Neural crest cell (in vitro differentiated cells): Measurements from ENCODE around the gene KDM6A. TPM values are rescaled to one million over a fixed set of nuclear protein-coding genes. Genes with fewer than 3 reads are reported as not detected.

Experiments
- DNase-seq: peaks from one replicate; pipeline ENCODE4 v3.0.0; 2021; ENCODE audit warnings: low read depth, mixed read lengths, low spot score
- H3K27ac Mint-ChIP-seq: one replicate; pipeline ENCODE4 v1.8.0; 2021; ENCODE audit warnings: mild to moderate bottlenecking, mixed read lengths; ENCODE audit not compliant: unreplicated experiment
- H3K27me3 Mint-ChIP-seq: 2 replicates; pipeline ENCODE4 v1.8.0; 2021; ENCODE audit warnings: low read depth, mild to moderate bottlenecking, mixed read lengths
- H3K36me3 Mint-ChIP-seq: 2 replicates; pipeline ENCODE4 v1.8.0; 2021; ENCODE audit warnings: low read depth, mild to moderate bottlenecking, mixed read lengths
- H3K4me1 Mint-ChIP-seq: 2 replicates; pipeline ENCODE4 v1.8.0; 2021; ENCODE audit warnings: mixed read lengths
- H3K4me3 Mint-ChIP-seq: one replicate; pipeline ENCODE4 v1.8.0; 2021; ENCODE audit warnings: mild to moderate bottlenecking, mixed read lengths
- H3K9me3 Mint-ChIP-seq: 2 replicates; pipeline ENCODE4 v1.8.0; 2021; ENCODE audit warnings: mixed read lengths
- total RNA-seq: library from RNA; stranded (reverse); gene quantifications from 2 replicates; pipeline ENCODE4 v1.2.1, GENCODE V29; 2021
- TF ChIP-seq, protein P1 (sequence below): fragments of 200-600 bp; sonication (generic); conservative IDR thresholded peaks from 2 replicates; pipeline ENCODE4 v1.5.0; 2021; ENCODE audit warnings: antibody characterized with exemption, mild to moderate bottlenecking

Gene KDM6A
- total RNA-seq, 1 donor from 2014 or later: 21.4 TPM

DNA sequence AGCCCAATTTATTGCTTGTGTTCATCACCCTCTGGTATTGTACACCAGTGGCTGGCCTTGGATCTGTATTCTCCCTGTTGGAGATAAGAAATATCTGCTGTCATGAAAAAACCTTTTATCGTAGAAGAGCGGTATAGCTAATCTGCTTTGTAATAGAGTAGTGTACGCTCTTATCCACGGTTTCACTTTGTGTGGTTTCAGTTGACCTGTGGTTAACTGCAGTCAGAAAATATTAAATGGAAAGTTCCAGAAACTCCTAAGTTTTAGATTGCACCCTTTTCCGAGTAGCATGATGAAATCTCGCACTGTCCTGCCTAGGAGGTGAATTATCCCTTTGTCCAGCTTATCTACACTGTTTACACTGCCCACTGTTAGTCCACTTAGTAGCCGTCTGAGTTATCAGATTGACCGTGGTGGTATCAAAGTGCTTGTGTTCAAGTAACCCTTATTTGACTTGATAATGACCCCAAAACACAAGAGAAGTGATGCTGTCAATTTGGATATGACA, 42.4 kb downstream of the KDM6A start:
- Mint-ChIP-seq H3K27me3 (no peaks in the 10 kb centered on the region), H3K9me3 (peaks cover 8% of the 10 kb centered on the region)

DNA sequence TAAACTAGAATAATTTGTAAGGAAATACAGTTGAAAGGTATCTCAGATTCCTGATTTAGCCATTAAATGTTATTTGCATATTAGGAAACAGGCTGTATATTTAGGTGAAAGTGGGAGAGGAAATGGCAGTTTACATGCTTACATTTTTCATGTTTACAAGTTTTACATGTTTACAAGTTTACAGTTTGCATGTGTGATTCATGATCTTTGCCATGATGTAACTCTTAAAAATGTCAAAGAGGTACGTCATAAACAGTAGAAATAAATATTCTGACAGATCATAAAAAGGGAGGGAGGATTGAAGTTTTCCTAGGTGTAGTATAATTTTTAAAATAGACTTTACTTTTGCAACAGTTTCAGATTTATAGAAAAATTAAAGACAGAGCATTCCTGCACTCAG, 45.7 kb downstream of the KDM6A start:
- TF ChIP-seq, protein P1, sequence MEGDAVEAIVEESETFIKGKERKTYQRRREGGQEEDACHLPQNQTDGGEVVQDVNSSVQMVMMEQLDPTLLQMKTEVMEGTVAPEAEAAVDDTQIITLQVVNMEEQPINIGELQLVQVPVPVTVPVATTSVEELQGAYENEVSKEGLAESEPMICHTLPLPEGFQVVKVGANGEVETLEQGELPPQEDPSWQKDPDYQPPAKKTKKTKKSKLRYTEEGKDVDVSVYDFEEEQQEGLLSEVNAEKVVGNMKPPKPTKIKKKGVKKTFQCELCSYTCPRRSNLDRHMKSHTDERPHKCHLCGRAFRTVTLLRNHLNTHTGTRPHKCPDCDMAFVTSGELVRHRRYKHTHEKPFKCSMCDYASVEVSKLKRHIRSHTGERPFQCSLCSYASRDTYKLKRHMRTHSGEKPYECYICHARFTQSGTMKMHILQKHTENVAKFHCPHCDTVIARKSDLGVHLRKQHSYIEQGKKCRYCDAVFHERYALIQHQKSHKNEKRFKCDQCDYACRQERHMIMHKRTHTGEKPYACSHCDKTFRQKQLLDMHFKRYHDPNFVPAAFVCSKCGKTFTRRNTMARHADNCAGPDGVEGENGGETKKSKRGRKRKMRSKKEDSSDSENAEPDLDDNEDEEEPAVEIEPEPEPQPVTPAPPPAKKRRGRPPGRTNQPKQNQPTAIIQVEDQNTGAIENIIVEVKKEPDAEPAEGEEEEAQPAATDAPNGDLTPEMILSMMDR: no peak
- H3K9me3 Mint-ChIP-seq: peaks cover 10% of the 10 kb centered on the region
- peaks cover 3% of the 10 kb centered on the region for H3K4me1 Mint-ChIP-seq
- H3K27me3 Mint-ChIP-seq: no peaks in the 10 kb centered on the region
- no peak overlapping the region for H3K4me3 Mint-ChIP-seq
- H3K27ac Mint-ChIP-seq: no peak overlapping the region
- no peak for DNase-seq
- H3K36me3 Mint-ChIP-seq: peaks cover 5% of the 10 kb centered on the region

More for the DNA sequence above, 42.4 kb downstream of the KDM6A start:
- no peak for DNase-seq
- no peak overlapping the region for H3K27ac Mint-ChIP-seq
- H3K4me1 Mint-ChIP-seq: peaks cover 3% of the 10 kb centered on the region
- TF ChIP-seq, protein P1: no peak
- H3K4me3 Mint-ChIP-seq: no peak overlapping the region
- peaks cover 8% of the 10 kb centered on the region for H3K36me3 Mint-ChIP-seq

DNA sequence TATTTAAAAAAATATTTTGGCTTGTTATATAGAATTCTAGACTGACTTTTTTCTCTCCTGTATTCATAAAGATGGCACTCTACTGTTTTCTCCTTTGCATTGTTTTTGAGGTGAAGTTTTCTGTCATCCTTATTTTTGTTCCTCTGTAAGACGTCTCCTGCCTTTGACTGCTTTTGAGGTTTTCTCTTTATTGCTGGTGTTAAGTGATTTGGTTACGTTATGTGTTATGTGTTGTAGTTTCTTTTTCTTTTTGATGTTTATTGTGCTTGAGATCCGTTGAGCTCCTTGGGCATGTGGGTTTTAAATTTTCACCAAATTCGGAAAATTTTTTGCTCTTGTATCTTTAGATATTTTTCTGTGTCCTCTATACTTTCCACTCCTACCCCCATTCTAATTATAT, 50.0 kb downstream of the KDM6A start:
- Mint-ChIP-seq H3K27me3 (no peaks in the 10 kb centered on the region), H3K9me3 (peaks cover 8% of the 10 kb centered on the region)
- no peak for DNase-seq

DNA sequence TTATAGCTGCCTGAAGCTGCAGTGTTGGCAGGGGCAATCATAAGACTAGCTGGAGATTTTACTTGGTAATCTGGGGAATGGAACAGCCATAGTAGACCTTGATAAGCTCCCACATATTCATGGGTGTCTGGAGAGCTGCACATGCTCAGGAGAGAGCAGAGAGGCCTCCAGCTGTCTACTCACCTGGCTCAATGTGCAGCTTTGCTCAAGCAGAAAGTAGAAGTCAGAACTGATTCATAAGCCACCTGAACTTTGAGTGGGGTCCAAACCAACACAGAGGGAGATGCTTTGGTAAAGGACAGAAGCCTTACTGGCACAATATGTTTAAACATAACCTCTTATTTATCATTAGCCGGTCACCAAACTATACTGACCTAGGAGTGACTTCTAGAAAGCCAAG, 54.4 kb downstream of the KDM6A start:
- TF ChIP-seq, protein P1: no peak
- no peak for DNase-seq
- H3K4me1 Mint-ChIP-seq: peaks cover 5% of the 10 kb centered on the region
- no peak overlapping the region for H3K4me3 Mint-ChIP-seq
- peaks cover 11% of the 10 kb centered on the region for H3K36me3 Mint-ChIP-seq
- H3K27me3 Mint-ChIP-seq: no peaks in the 10 kb centered on the region
- peaks cover 6% of the 10 kb centered on the region for H3K9me3 Mint-ChIP-seq
- H3K27ac Mint-ChIP-seq: no peak overlapping the region

More for the DNA sequence above, 50.0 kb downstream of the KDM6A start:
- TF ChIP-seq, protein P1: no peak
- Mint-ChIP-seq H3K36me3 (peaks cover 4% of the 10 kb centered on the region), H3K27ac (no peak overlapping the region), H3K4me3 (no peak overlapping the region), H3K4me1 (peaks cover 5% of the 10 kb centered on the region)

DNA sequence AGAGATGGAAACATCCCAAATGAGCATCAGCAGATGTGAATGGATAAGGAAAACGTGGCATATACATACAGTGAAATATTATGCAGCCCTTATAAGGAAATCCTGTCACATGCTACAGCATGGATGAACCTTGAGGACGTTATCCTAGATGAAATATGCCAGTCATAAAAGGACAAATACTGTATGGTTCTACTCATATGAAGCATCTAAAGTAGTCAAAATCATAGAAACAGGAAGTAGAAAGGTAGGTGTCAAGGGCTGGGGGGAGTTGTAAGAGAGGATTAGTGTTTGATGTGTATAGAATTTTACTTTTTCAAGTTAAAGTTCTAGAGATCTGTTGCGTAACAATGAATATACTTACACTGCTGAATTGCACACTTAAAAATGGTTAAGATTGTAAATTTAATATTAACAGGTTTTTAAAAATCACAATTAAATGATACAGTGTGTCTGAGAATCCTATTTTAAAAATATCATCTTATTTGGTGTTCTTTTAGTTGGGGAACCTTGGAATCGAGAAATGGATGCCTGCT, 58.5 kb downstream of the KDM6A start:
- no peak overlapping the region for H3K4me3 Mint-ChIP-seq
- no peak for DNase-seq
- H3K36me3 Mint-ChIP-seq: peaks cover 14% of the 10 kb centered on the region
- no peaks in the 10 kb centered on the region for H3K27me3 Mint-ChIP-seq
- no peak overlapping the region for H3K27ac Mint-ChIP-seq
- H3K9me3 Mint-ChIP-seq: peaks cover 12% of the 10 kb centered on the region
- peaks cover 11% of the 10 kb centered on the region for H3K4me1 Mint-ChIP-seq
- TF ChIP-seq, protein P1: no peak
